ENCODE data around the gene TENM4. TPM values are rescaled to one million over a fixed set of nuclear protein-coding genes. Genes with fewer than 3 reads are reported as not detected.

TENM4 gene
- total RNA-seq, 1 experiment from 2014 or later: 25.0 TPM

DNA sequence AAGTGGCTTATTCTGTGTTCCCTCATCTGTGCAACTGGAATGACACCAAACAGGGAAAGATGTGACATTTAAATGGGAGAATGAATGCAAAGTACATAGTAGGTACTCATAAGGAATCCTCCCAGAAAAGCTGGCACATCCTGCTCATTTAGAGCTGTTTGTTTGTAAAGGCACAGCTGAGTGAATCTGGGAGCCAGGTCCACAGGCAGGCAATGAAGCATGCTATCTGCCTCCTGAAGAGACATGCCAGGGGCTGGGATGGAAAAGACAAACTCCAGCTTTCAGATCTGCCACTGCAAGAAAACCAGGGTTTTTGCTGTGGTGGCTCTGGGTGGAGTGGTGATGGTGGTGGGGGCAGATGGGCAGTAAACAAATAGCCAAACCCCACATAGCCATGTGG is 150.1 kb downstream of the TENM4 start (continued):
- TF ChIP-seq, protein P1, sequence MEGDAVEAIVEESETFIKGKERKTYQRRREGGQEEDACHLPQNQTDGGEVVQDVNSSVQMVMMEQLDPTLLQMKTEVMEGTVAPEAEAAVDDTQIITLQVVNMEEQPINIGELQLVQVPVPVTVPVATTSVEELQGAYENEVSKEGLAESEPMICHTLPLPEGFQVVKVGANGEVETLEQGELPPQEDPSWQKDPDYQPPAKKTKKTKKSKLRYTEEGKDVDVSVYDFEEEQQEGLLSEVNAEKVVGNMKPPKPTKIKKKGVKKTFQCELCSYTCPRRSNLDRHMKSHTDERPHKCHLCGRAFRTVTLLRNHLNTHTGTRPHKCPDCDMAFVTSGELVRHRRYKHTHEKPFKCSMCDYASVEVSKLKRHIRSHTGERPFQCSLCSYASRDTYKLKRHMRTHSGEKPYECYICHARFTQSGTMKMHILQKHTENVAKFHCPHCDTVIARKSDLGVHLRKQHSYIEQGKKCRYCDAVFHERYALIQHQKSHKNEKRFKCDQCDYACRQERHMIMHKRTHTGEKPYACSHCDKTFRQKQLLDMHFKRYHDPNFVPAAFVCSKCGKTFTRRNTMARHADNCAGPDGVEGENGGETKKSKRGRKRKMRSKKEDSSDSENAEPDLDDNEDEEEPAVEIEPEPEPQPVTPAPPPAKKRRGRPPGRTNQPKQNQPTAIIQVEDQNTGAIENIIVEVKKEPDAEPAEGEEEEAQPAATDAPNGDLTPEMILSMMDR (IDR thresholded peaks at IDR 0.05): no peak
- no peak for TF ChIP-seq FOXK1 (CRISPR knock-in tag; IDR thresholded peaks at IDR 0.05)
- TF ChIP-seq, protein P2, sequence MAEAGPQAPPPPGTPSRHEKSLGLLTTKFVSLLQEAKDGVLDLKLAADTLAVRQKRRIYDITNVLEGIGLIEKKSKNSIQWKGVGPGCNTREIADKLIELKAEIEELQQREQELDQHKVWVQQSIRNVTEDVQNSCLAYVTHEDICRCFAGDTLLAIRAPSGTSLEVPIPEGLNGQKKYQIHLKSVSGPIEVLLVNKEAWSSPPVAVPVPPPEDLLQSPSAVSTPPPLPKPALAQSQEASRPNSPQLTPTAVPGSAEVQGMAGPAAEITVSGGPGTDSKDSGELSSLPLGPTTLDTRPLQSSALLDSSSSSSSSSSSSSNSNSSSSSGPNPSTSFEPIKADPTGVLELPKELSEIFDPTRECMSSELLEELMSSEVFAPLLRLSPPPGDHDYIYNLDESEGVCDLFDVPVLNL (CRISPR knock-in tag; IDR thresholded peaks at IDR 0.05; ENCODE audit: borderline replicate concordance, low read depth): no peak

DNA sequence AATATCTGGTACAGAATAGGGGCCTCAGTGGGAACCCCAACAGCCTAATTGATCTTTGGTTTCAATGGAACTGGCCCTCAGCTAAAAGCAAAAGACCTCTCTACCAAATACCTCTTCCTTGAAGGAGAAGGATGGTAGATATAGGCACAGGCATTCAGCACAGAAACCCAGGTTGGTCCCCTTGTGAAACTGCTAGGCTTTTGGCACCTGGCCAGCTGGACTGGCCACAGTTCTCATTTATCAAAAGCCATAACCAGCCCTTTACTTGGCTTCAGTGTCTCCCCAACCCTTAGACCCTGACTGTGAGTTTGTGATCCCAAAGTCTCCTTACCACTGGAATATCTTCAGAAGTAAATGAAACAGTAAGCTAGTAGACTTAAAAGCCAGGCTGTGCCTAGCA is 152.9 kb downstream of the TENM4 start:
- H3K27ac Mint-ChIP-seq: no peak overlapping the region
- H3K4me1 Mint-ChIP-seq: 0 out of 2 replicates have a peak, but pooled peaks cover 2% of the 10 kb centered on the region
- H3K36me3 Mint-ChIP-seq: peaks cover 8% of the 10 kb centered on the region; the same call in 1 of the 2 replicates
- POLR2A ChIA-PET: no interaction called here
- peaks cover 12% of the 10 kb centered on the region for H3K9me3 Mint-ChIP-seq
- DNase-seq (ENCODE audit: low spot score) (no peak), ATAC-seq (no peak)
- no peaks in the 10 kb centered on the region for H3K27me3 Mint-ChIP-seq (ENCODE audit: low read depth)
- TF ChIP-seq, protein P3, sequence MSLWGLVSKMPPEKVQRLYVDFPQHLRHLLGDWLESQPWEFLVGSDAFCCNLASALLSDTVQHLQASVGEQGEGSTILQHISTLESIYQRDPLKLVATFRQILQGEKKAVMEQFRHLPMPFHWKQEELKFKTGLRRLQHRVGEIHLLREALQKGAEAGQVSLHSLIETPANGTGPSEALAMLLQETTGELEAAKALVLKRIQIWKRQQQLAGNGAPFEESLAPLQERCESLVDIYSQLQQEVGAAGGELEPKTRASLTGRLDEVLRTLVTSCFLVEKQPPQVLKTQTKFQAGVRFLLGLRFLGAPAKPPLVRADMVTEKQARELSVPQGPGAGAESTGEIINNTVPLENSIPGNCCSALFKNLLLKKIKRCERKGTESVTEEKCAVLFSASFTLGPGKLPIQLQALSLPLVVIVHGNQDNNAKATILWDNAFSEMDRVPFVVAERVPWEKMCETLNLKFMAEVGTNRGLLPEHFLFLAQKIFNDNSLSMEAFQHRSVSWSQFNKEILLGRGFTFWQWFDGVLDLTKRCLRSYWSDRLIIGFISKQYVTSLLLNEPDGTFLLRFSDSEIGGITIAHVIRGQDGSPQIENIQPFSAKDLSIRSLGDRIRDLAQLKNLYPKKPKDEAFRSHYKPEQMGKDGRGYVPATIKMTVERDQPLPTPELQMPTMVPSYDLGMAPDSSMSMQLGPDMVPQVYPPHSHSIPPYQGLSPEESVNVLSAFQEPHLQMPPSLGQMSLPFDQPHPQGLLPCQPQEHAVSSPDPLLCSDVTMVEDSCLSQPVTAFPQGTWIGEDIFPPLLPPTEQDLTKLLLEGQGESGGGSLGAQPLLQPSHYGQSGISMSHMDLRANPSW (CRISPR knock-in tag; conservative IDR thresholded peaks at IDR 0.05; ENCODE audit: low read depth): no peak
- TF ChIP-seq, protein P4, sequence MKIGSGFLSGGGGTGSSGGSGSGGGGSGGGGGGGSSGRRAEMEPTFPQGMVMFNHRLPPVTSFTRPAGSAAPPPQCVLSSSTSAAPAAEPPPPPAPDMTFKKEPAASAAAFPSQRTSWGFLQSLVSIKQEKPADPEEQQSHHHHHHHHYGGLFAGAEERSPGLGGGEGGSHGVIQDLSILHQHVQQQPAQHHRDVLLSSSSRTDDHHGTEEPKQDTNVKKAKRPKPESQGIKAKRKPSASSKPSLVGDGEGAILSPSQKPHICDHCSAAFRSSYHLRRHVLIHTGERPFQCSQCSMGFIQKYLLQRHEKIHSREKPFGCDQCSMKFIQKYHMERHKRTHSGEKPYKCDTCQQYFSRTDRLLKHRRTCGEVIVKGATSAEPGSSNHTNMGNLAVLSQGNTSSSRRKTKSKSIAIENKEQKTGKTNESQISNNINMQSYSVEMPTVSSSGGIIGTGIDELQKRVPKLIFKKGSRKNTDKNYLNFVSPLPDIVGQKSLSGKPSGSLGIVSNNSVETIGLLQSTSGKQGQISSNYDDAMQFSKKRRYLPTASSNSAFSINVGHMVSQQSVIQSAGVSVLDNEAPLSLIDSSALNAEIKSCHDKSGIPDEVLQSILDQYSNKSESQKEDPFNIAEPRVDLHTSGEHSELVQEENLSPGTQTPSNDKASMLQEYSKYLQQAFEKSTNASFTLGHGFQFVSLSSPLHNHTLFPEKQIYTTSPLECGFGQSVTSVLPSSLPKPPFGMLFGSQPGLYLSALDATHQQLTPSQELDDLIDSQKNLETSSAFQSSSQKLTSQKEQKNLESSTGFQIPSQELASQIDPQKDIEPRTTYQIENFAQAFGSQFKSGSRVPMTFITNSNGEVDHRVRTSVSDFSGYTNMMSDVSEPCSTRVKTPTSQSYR (CRISPR knock-in tag; IDR thresholded peaks at IDR 0.05): no peak
- TF ChIP-seq, protein P5, sequence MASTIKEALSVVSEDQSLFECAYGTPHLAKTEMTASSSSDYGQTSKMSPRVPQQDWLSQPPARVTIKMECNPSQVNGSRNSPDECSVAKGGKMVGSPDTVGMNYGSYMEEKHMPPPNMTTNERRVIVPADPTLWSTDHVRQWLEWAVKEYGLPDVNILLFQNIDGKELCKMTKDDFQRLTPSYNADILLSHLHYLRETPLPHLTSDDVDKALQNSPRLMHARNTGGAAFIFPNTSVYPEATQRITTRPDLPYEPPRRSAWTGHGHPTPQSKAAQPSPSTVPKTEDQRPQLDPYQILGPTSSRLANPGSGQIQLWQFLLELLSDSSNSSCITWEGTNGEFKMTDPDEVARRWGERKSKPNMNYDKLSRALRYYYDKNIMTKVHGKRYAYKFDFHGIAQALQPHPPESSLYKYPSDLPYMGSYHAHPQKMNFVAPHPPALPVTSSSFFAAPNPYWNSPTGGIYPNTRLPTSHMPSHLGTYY (CRISPR knock-in tag; IDR thresholded peaks at IDR 0.05): no peak
- TF ChIP-seq RELA (CRISPR knock-in tag; IDR thresholded peaks at IDR 0.05; ENCODE audit: borderline replicate concordance): no peak
- no peak for TF ChIP-seq GTF2I (CRISPR knock-in tag; conservative IDR thresholded peaks at IDR 0.05)
- no peak for TF ChIP-seq KAT7 (CRISPR knock-in tag; IDR thresholded peaks at IDR 0.05; ENCODE audit: borderline replicate concordance)
- TF ChIP-seq, protein P6, sequence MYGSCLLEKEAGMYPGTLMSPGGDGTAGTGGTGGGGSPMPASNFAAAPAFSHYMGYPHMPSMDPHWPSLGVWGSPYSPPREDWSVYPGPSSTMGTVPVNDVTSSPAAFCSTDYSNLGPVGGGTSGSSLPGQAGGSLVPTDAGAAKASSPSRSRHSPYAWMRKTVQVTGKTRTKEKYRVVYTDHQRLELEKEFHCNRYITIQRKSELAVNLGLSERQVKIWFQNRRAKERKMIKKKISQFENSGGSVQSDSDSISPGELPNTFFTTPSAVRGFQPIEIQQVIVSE (CRISPR knock-in tag; IDR thresholded peaks at IDR 0.05; ENCODE audit: borderline replicate concordance): no peak
- no peak for TF ChIP-seq SMAD3 (CRISPR knock-in tag; IDR thresholded peaks at IDR 0.05; ENCODE audit: borderline replicate concordance)
- TF ChIP-seq, protein P7, sequence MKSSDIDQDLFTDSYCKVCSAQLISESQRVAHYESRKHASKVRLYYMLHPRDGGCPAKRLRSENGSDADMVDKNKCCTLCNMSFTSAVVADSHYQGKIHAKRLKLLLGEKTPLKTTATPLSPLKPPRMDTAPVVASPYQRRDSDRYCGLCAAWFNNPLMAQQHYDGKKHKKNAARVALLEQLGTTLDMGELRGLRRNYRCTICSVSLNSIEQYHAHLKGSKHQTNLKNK (CRISPR knock-in tag; IDR thresholded peaks at IDR 0.05): no peak
- no peak for TF ChIP-seq MXD4 (CRISPR knock-in tag; IDR thresholded peaks at IDR 0.05; ENCODE audit: borderline replicate concordance)
- H3K4me3 Mint-ChIP-seq: no peak overlapping the region
- CTCF ChIA-PET: interaction anchor here (1.2 kb wide), 1 partner anchor 19 kb away, joined by 3 read pairs; no protein-coding TSS in a partner anchor

Measured in WTC11 (cell line).